ENCODE results near the gene PSME4. TPM values are rescaled to one million over a fixed set of nuclear protein-coding genes. Genes with fewer than 3 reads are reported as not detected.

PSME4 gene, protein sequence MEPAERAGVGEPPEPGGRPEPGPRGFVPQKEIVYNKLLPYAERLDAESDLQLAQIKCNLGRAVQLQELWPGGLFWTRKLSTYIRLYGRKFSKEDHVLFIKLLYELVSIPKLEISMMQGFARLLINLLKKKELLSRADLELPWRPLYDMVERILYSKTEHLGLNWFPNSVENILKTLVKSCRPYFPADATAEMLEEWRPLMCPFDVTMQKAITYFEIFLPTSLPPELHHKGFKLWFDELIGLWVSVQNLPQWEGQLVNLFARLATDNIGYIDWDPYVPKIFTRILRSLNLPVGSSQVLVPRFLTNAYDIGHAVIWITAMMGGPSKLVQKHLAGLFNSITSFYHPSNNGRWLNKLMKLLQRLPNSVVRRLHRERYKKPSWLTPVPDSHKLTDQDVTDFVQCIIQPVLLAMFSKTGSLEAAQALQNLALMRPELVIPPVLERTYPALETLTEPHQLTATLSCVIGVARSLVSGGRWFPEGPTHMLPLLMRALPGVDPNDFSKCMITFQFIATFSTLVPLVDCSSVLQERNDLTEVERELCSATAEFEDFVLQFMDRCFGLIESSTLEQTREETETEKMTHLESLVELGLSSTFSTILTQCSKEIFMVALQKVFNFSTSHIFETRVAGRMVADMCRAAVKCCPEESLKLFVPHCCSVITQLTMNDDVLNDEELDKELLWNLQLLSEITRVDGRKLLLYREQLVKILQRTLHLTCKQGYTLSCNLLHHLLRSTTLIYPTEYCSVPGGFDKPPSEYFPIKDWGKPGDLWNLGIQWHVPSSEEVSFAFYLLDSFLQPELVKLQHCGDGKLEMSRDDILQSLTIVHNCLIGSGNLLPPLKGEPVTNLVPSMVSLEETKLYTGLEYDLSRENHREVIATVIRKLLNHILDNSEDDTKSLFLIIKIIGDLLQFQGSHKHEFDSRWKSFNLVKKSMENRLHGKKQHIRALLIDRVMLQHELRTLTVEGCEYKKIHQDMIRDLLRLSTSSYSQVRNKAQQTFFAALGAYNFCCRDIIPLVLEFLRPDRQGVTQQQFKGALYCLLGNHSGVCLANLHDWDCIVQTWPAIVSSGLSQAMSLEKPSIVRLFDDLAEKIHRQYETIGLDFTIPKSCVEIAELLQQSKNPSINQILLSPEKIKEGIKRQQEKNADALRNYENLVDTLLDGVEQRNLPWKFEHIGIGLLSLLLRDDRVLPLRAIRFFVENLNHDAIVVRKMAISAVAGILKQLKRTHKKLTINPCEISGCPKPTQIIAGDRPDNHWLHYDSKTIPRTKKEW (N-terminal part only)
- 40.0 TPM for polyA plus RNA-seq (2013)

DNA sequence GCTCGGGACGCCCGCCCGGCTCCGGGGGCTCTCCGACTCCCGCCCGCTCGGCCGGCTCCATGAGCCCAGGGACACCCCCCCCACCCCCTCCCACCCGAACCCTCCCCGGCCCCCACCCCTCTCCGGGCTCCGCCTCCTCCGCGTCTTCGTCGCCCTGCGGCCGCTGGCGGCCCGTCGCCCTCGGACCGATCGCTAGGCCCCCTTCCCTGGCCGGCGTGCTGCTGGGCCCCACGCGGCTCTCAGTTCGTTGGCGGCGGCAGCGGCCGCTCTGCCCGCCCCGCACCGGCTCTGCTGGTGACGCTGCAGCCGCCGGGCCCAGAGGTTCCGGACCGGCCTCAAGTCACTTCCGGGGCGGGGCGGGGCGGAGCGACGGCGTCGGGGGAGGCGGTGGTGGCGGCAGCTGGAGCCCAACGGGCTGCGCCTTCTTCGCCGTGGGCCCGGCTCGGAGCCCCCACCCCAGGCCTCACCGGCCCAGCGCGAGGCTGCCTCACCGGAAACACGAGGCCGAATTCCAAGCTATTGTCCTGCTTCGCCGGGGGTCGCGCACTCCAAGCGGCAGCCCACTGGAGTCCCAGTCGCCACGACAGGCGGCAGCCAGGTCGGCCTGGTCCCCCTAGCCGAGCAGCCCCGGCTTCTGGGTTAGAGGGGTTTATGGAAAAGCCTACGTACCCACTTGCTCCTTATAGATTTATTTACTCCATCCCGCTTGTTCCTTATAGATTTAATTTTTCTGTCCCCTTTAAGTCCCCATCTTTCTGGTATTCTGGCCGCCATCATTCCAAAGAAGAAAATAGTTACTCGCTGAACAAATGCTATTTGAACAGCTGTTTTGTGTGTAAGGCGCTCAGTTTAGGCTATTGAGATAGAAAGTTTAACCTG lies at the start of gene PSME4:
Gene PSME4 (minus strand): TSS at position 270 of the 879 bp plus-strand sequence. CDS start 209 bp downstream, at position 61.
- Histone ChIP-seq H3K27me3 (replicated peaks in 2 of 5; ENCODE audit: control insufficient read depth in 4 of 5, insufficient read depth in 5 of 5, low read length in 4 of 5) (no peaks in the 10 kb centered on the region), H3K4me3 (ENCODE audit: control insufficient read depth in 1 of 7, extremely low read depth in 1 of 7, insufficient read depth in 4 of 7, low read depth in 2 of 7, low read length in 6 of 7) (peak within 1 kb of the TSS; percentile 87 to 99 (median 97)), H3K4me1 (ENCODE audit: control extremely low read depth in 1 of 4, control insufficient read depth in 4 of 4, insufficient read depth in 4 of 4, low read length in 3 of 4) (peaks cover 9 to 25% (median 16%) of the 10 kb centered on the region in 4 experiments), H3K9me3 (ENCODE audit: control extremely low read depth in 1 of 5, control insufficient read depth in 4 of 5, insufficient read depth in 2 of 5, low read depth in 1 of 5, low read length in 4 of 5) (no peaks in the 10 kb centered on the region), H3K27ac (ENCODE audit: insufficient read depth in 1 of 2, low read depth in 1 of 2, low read length in 2 of 2, poor library complexity in 1 of 2, severe bottlenecking in 2 of 2) (peak within 1 kb of the TSS; percentile 93 to 97), H3K36me3 (ENCODE audit: control insufficient read depth in 4 of 4, insufficient read depth in 4 of 4, low read length in 3 of 4) (peaks cover 4 to 12% (median 8%) of the 10 kb centered on the region in 4 experiments)
- 0% methylated on average over 46 of the region's 81 CpGs for WGBS (ENCODE audit: insufficient coverage)
- ChIA-PET POLR2A (interaction anchor here (0.6 to 1.8 kb wide), 9 partner anchors 9 to 1285 kb away, joined by 3 to 5 read pairs (median 3); partner anchors contain the start of gene ACYP2), CTCF (interaction anchor here (0.8 kb wide), 1 partner anchor 25 kb away, joined by 4 read pairs; no protein-coding TSS in a partner anchor)
- DNase-seq, result peak; percentile 89 to 95 (median 92)

DNA sequence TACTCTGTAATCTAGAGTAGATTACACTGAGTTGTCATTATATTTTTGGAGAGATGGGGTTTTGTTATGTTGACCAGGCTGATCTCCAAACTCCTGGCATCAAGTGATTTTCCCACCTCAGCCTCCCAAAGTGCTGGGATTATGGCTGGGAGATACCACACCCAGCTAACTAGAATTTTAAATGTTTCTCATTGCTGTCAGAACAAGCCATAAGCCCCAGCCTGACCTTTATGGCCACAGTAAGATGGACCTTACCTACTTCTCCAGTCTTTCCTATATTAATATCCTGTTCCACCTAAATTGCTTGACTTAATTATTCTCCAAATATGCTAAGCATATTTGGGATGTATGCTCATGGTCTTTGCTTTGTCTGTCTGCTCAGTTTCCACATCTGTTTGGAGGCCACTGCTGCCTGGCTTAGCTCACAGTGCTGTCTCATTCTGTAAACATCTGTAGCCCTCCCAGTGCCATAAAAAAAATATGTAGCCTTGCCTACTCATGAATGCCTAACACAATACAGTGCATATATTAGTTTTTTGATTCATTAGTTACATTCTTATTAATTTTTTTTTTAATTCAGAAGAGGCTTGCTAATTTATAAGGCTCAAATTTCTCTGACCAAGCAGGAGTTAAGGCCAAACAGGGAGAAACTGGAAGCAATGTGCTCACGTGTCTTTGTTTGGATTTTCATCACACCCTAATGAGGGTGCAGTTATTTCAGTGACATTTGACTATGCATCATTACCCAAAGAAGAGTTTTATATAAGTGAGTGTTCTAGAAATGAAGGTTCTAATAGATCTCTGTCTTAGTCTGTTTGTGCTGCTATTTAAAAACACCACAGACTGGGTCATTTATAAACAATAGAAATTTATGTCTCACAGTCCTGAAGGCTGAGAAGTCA lies 45.3 kb upstream of the PSME4 start:
- peaks cover 0 to 20% (median 12%) of the 10 kb centered on the region in 4 experiments for H3K4me1 ChIP-seq (ENCODE audit: control extremely low read depth in 1 of 4, control insufficient read depth in 4 of 4, insufficient read depth in 4 of 4, low read length in 3 of 4)
- H3K36me3 ChIP-seq (ENCODE audit: control insufficient read depth in 4 of 4, insufficient read depth in 4 of 4, low read length in 3 of 4), result peaks cover 0 to 5% (median 1%) of the 10 kb centered on the region in 4 experiments
- peak in 1 of 3 donors; percentile 10 for DNase-seq
- ChIA-PET CTCF (no interaction called here), POLR2A (no interaction called here)
- no peak overlapping the region for H3K27ac ChIP-seq (ENCODE audit: insufficient read depth in 1 of 2, low read depth in 1 of 2, low read length in 2 of 2, poor library complexity in 1 of 2, severe bottlenecking in 2 of 2)
- H3K9me3 ChIP-seq (ENCODE audit: control extremely low read depth in 1 of 5, control insufficient read depth in 4 of 5, insufficient read depth in 2 of 5, low read depth in 1 of 5, low read length in 4 of 5), result peaks cover 0 to 11% (median 5%) of the 10 kb centered on the region in 5 experiments
- no peak overlapping the region for H3K4me3 ChIP-seq (ENCODE audit: control insufficient read depth in 1 of 7, extremely low read depth in 1 of 7, insufficient read depth in 4 of 7, low read depth in 2 of 7, low read length in 6 of 7)
- WGBS (ENCODE audit: insufficient coverage), result no CpG with 5 or more reads among the region's 1 CpG
- no peaks in the 10 kb centered on the region for H3K27me3 ChIP-seq (replicated peaks in 2 of 5; ENCODE audit: control insufficient read depth in 4 of 5, insufficient read depth in 5 of 5, low read length in 4 of 5)

DNA sequence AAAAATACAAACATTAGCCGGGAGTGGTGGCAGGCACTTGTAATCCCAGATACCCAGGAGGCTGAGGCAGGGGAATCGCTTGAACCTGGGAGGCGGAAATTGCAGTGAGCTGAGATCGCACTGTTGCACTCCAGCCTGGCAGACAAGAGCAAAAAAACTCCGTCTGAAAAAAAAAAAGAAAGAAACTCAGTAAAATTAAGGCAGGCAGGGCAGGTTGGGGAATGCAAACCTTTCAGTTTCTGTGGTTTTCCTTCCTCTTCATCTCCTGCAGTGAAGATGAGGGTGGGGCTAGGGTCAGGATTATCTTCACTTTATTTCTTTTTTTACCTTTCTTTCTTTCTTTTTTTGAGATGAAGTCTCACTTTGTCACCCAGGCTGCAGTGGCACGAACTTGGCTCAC lies 43.2 kb upstream of the PSME4 start:
- DNase-seq, result peak in 2 of 3 donors; percentile 15
- Histone ChIP-seq H3K27me3 (replicated peaks in 2 of 5; ENCODE audit: control insufficient read depth in 4 of 5, insufficient read depth in 5 of 5, low read length in 4 of 5) (no peaks in the 10 kb centered on the region), H3K9me3 (ENCODE audit: control extremely low read depth in 1 of 5, control insufficient read depth in 4 of 5, insufficient read depth in 2 of 5, low read depth in 1 of 5, low read length in 4 of 5) (no peaks in the 10 kb centered on the region), H3K4me1 (ENCODE audit: control extremely low read depth in 1 of 4, control insufficient read depth in 4 of 4, insufficient read depth in 4 of 4, low read length in 3 of 4) (peaks cover 0 to 20% (median 12%) of the 10 kb centered on the region in 4 experiments), H3K36me3 (ENCODE audit: control insufficient read depth in 4 of 4, insufficient read depth in 4 of 4, low read length in 3 of 4) (no peaks in the 10 kb centered on the region), H3K27ac (ENCODE audit: insufficient read depth in 1 of 2, low read depth in 1 of 2, low read length in 2 of 2, poor library complexity in 1 of 2, severe bottlenecking in 2 of 2) (no peak overlapping the region), H3K4me3 (ENCODE audit: control insufficient read depth in 1 of 7, extremely low read depth in 1 of 7, insufficient read depth in 4 of 7, low read depth in 2 of 7, low read length in 6 of 7) (peak overlapping the region in 1 of 7 experiments; percentile 38)
- ChIA-PET POLR2A (no interaction called here), CTCF (no interaction called here)
- WGBS (ENCODE audit: insufficient coverage), result 53% methylated on average over 4 of the region's 6 CpGs

DNA sequence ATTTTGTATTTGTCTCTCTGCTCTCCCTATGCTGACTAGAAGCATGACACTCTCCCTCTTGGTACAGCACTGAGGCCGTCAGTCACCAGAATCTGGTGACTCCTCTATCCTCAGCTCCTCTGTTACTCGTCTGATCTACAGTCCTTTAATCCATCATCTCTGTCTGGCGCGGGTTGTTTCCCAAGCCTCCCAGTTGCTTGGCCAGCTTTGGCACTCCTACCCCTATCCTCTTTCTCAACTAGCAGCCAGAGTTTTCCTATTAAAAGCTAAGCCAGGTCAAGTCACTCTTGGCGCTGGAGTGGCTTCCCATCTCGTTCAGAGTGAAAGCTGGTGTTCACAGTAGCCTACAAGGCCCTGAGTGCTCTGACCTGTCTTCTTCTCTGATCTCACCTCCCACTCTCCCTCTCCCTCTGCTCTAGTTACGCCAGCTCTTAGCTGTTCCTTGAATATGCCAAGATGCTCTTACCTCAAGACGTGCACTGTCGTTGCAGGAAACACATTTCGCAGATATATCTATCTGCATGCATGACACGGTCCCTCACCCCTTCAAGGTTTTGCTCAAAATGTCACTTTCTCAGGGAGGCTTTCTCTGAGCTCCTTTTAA lies 41.8 kb upstream of the PSME4 start:
- no peak overlapping the region for H3K4me3 ChIP-seq (ENCODE audit: control insufficient read depth in 1 of 7, extremely low read depth in 1 of 7, insufficient read depth in 4 of 7, low read depth in 2 of 7, low read length in 6 of 7)
- no peaks in the 10 kb centered on the region for H3K9me3 ChIP-seq (ENCODE audit: control extremely low read depth in 1 of 5, control insufficient read depth in 4 of 5, insufficient read depth in 2 of 5, low read depth in 1 of 5, low read length in 4 of 5)
- ChIA-PET CTCF (interaction anchor here (2.9 kb wide), 1 partner anchor 13 kb away, joined by 14 read pairs; no protein-coding TSS in a partner anchor), POLR2A (no interaction called here)
- DNase-seq, result no peak
- H3K27me3 ChIP-seq (replicated peaks in 2 of 5; ENCODE audit: control insufficient read depth in 4 of 5, insufficient read depth in 5 of 5, low read length in 4 of 5), result no peaks in the 10 kb centered on the region
- H3K4me1 ChIP-seq (ENCODE audit: control extremely low read depth in 1 of 4, control insufficient read depth in 4 of 4, insufficient read depth in 4 of 4, low read length in 3 of 4), result peaks cover 0 to 20% (median 12%) of the 10 kb centered on the region in 4 experiments
- H3K36me3 ChIP-seq (ENCODE audit: control insufficient read depth in 4 of 4, insufficient read depth in 4 of 4, low read length in 3 of 4), result peaks cover 0 to 4% (median 1%) of the 10 kb centered on the region in 4 experiments
- no peak overlapping the region for H3K27ac ChIP-seq (ENCODE audit: insufficient read depth in 1 of 2, low read depth in 1 of 2, low read length in 2 of 2, poor library complexity in 1 of 2, severe bottlenecking in 2 of 2)
- WGBS (ENCODE audit: insufficient coverage), result 94% methylated on average over 10 of the region's 11 CpGs

DNA sequence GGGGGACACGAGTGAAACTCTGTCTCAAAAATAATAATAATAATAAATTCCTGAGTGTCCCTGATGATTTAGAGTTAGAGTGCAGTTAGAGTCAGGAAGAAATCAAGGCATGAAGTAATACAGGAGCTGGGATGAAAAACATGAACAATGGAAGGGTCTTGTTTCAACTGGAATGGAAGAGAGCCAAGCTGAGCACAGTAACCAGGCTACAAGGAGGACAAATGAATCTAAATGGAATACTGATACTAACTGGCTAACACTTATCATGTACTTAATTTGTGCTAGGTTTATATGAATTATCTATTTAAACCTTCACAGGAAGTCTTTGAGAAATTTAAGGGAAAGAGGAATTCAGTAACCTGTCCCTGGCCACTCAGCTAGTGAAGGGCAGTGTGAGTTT lies 38.8 kb upstream of the PSME4 start:
- Histone ChIP-seq H3K27ac (ENCODE audit: insufficient read depth in 1 of 2, low read depth in 1 of 2, low read length in 2 of 2, poor library complexity in 1 of 2, severe bottlenecking in 2 of 2) (no peak overlapping the region), H3K36me3 (ENCODE audit: control insufficient read depth in 4 of 4, insufficient read depth in 4 of 4, low read length in 3 of 4) (peaks cover 0 to 4% (median 1%) of the 10 kb centered on the region in 4 experiments), H3K27me3 (replicated peaks in 2 of 5; ENCODE audit: control insufficient read depth in 4 of 5, insufficient read depth in 5 of 5, low read length in 4 of 5) (no peaks in the 10 kb centered on the region), H3K4me1 (ENCODE audit: control extremely low read depth in 1 of 4, control insufficient read depth in 4 of 4, insufficient read depth in 4 of 4, low read length in 3 of 4) (peaks cover 0 to 14% (median 10%) of the 10 kb centered on the region in 4 experiments), H3K9me3 (ENCODE audit: control extremely low read depth in 1 of 5, control insufficient read depth in 4 of 5, insufficient read depth in 2 of 5, low read depth in 1 of 5, low read length in 4 of 5) (no peaks in the 10 kb centered on the region), H3K4me3 (ENCODE audit: control insufficient read depth in 1 of 7, extremely low read depth in 1 of 7, insufficient read depth in 4 of 7, low read depth in 2 of 7, low read length in 6 of 7) (no peak overlapping the region)
- ChIA-PET CTCF (interaction anchor here (1.2 kb wide), 1 partner anchor 9 kb away, joined by 3 read pairs; no protein-coding TSS in a partner anchor), POLR2A (no interaction called here)
- WGBS (ENCODE audit: insufficient coverage), result no CpG with 5 or more reads among the region's 1 CpG
- DNase-seq, result no peak

Measured in common myeloid progenitor, CD34-positive (primary cell).